ENCODE results near the gene COL8A1. TPM values are rescaled to one million over a fixed set of nuclear protein-coding genes. Genes with fewer than 3 reads are reported as not detected.

Gene COL8A1
- total RNA-seq, 1 experiment from 2014 or later = 8.1 TPM

DNA sequence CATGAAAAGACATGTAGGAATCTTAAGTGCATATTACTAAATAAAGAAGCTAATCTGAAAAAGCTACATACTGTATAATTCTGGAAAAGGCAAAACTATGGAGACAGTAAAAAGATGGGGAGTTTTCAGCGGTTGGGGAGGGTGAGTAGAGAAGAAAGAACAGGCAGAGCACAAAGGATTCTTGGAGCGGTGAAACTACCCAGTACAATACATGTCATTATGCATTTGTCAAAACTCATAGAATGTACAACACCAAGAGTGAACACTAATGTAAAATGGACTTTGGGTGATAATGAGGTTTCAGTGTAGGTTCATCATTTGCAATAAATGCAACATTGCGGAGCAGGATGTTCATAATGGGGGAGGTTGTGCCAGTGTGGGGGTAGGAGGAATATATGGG, 133.8 kb downstream of the COL8A1 start:
- H2AFZ ChIP-seq = no peak overlapping the region
- no peak for TF ChIP-seq EZH2 (IDR thresholded peaks at IDR 0.05; ENCODE audit: low read depth)
- TF ChIP-seq, protein P1, sequence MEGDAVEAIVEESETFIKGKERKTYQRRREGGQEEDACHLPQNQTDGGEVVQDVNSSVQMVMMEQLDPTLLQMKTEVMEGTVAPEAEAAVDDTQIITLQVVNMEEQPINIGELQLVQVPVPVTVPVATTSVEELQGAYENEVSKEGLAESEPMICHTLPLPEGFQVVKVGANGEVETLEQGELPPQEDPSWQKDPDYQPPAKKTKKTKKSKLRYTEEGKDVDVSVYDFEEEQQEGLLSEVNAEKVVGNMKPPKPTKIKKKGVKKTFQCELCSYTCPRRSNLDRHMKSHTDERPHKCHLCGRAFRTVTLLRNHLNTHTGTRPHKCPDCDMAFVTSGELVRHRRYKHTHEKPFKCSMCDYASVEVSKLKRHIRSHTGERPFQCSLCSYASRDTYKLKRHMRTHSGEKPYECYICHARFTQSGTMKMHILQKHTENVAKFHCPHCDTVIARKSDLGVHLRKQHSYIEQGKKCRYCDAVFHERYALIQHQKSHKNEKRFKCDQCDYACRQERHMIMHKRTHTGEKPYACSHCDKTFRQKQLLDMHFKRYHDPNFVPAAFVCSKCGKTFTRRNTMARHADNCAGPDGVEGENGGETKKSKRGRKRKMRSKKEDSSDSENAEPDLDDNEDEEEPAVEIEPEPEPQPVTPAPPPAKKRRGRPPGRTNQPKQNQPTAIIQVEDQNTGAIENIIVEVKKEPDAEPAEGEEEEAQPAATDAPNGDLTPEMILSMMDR (conservative IDR thresholded peaks at IDR 0.05) = no peak
- no peaks in the 10 kb centered on the region for H3F3A ChIP-seq (ENCODE audit: insufficient read depth, low read depth)
- no peak overlapping the region for H3K27ac ChIP-seq
- BruUV-seq (replicated peaks) = no TSS peak
- no peak for DNase-seq
- H3K4me3 ChIP-seq = no peak overlapping the region
- no peaks in the 10 kb centered on the region for H3K27me3 ChIP-seq (ENCODE audit: insufficient read depth, low read depth)
- intact Hi-C loops (cut with micrococcal nuclease; ENCODE audit: unreplicated experiment) = no loop called here
- H3K36me3 ChIP-seq (ENCODE audit: low read depth) = no peaks in the 10 kb centered on the region
- no peaks in the 10 kb centered on the region for H4K20me1 ChIP-seq (ENCODE audit: insufficient read depth)
- 0 out of 2 replicates have a peak, but pooled peaks cover 4% of the 10 kb centered on the region for H3K9me2 ChIP-seq (ENCODE audit: insufficient read depth)
- H3K9me3 ChIP-seq (ENCODE audit: insufficient read depth, low read depth) = no peaks in the 10 kb centered on the region
- H3K4me1 ChIP-seq (replicated peaks; ENCODE audit: insufficient read depth) = peaks cover 10% of the 10 kb centered on the region
- H3K4me2 ChIP-seq = no peak overlapping the region
- CTCF ChIA-PET = interaction anchor here (0.6 kb wide), 1 partner anchor 60 kb away, joined by 8 read pairs; no protein-coding TSS in a partner anchor
- no peaks in the 10 kb centered on the region for H3K79me2 ChIP-seq (ENCODE audit: low read depth)
- POLR2A ChIA-PET (ENCODE audit: unreplicated experiment) = no interaction called here

DNA sequence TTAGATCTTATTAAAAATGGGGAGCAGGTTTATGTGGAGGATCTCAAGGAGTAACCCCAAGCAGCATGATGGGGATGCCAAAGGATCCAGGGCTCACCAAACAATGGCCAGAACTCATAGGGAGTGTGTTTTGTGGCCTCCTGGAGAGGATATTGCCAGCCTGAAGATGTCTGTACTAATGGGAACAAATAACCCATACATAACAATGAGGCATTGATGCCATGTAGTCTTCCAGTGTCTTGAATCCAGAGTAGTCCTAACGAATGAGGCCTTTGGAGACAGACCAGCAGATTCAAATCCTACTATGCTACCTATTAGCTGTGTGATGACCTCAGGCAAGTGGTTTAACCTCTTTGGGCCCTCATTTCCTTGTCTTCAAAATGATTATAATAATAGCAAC, 134.3 kb downstream of the COL8A1 start:
- Histone ChIP-seq H3F3A (ENCODE audit: insufficient read depth, low read depth) (no peaks in the 10 kb centered on the region), H2AFZ (no peak overlapping the region), H3K36me3 (ENCODE audit: low read depth) (no peaks in the 10 kb centered on the region), H4K20me1 (ENCODE audit: insufficient read depth) (no peaks in the 10 kb centered on the region), H3K79me2 (ENCODE audit: low read depth) (no peaks in the 10 kb centered on the region), H3K9me2 (ENCODE audit: insufficient read depth) (0 out of 2 replicates have a peak, but pooled peaks cover 2% of the 10 kb centered on the region), H3K4me1 (replicated peaks; ENCODE audit: insufficient read depth) (peaks cover 12% of the 10 kb centered on the region), H3K4me3 (no peak overlapping the region), H3K9me3 (ENCODE audit: insufficient read depth, low read depth) (no peaks in the 10 kb centered on the region), H3K27me3 (ENCODE audit: insufficient read depth, low read depth) (no peaks in the 10 kb centered on the region), H3K4me2 (no peak overlapping the region), H3K27ac (no peak overlapping the region)
- no TSS peak for BruUV-seq (replicated peaks)
- ChIA-PET POLR2A (ENCODE audit: unreplicated experiment) (no interaction called here), CTCF (no interaction called here)
- TF ChIP-seq EZH2 (IDR thresholded peaks at IDR 0.05; ENCODE audit: low read depth) = no peak
- TF ChIP-seq, protein P1 (conservative IDR thresholded peaks at IDR 0.05) = no peak
- intact Hi-C loops (cut with micrococcal nuclease; ENCODE audit: unreplicated experiment) = no loop called here
- no peak for DNase-seq

DNA sequence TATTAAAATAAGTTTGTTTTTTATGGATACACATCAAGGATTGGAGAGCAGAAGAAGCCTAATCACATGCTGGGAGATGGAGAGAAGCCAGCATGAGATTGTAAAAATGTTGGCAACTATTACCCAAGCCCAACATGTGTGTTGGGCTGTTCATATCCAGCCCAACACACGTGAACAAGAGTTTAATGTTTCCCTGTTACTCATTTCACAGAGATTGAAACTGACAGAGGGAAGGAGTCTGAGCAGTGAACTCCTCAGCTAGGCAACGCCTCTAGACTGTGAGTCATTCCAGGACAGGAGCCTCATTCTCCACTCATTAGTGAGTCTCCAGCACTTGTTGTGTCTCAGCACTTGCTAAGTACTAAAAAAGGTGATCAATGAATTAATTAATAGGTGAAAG, 136.1 kb downstream of the COL8A1 start:
- no peak overlapping the region for H3K27ac ChIP-seq
- ChIA-PET POLR2A (ENCODE audit: unreplicated experiment) (no interaction called here), CTCF (no interaction called here)
- no TSS peak for BruUV-seq (replicated peaks)
- no peaks in the 10 kb centered on the region for H3K9me2 ChIP-seq (ENCODE audit: insufficient read depth)
- no peaks in the 10 kb centered on the region for H4K20me1 ChIP-seq (ENCODE audit: insufficient read depth)
- no peaks in the 10 kb centered on the region for H3K27me3 ChIP-seq (ENCODE audit: insufficient read depth, low read depth)
- no peaks in the 10 kb centered on the region for H3K36me3 ChIP-seq (ENCODE audit: low read depth)
- H3K4me1 ChIP-seq (replicated peaks; ENCODE audit: insufficient read depth) = peaks cover 12% of the 10 kb centered on the region
- no peak overlapping the region for H2AFZ ChIP-seq
- no peaks in the 10 kb centered on the region for H3F3A ChIP-seq (ENCODE audit: insufficient read depth, low read depth)
- H3K9me3 ChIP-seq (ENCODE audit: insufficient read depth, low read depth) = no peaks in the 10 kb centered on the region
- H3K4me2 ChIP-seq = no peak overlapping the region
- intact Hi-C loops (cut with micrococcal nuclease; ENCODE audit: unreplicated experiment) = no loop called here
- H3K79me2 ChIP-seq (ENCODE audit: low read depth) = no peaks in the 10 kb centered on the region
- no peak overlapping the region for H3K4me3 ChIP-seq
- TF ChIP-seq EZH2 (IDR thresholded peaks at IDR 0.05; ENCODE audit: low read depth) = no peak
- TF ChIP-seq, protein P1 (conservative IDR thresholded peaks at IDR 0.05) = no peak
- DNase-seq = no peak

All from PC-9 (cell line).